CD14-positive monocyte (primary cell): Measurements from ENCODE around the gene BFSP2. TPM values are rescaled to one million over a fixed set of nuclear protein-coding genes. Genes with fewer than 3 reads are reported as not detected.
A peak's percentile ranks its signal among the peaks of the same experiment; 100 is the strongest.

ENCODE experiments used
- DNase-seq, 3 donors: peaks; one replicate each; pipeline ENCODE4 v3.0.0-alpha.2; 2011 to 2022
- H2AFZ ChIP-seq: 2 replicates; pipeline ENCODE4 v1.6.0; 2012; ENCODE audit warnings: mild to moderate bottlenecking, low read depth, low read length, inconsistent platforms; ENCODE audit not compliant: insufficient read depth, poor library complexity, severe bottlenecking
- H3K27ac ChIP-seq, 2 donors: 1 replicate in 1 of 2; 2 replicates in 1 of 2; pipeline ENCODE4 v1.5.1; 2012 to 2013; ENCODE audit warnings: low read length in 2 of 2, control low read depth in 1 of 2, inconsistent platforms in 1 of 2, low read depth in 1 of 2, mild to moderate bottlenecking in 1 of 2
- H3K27me3 ChIP-seq, 2 donors: one replicate each; pipeline versions ENCODE4 v1.6.0 to v1.6.1; 2011 to 2013; ENCODE audit warnings: low read length in 2 of 2; ENCODE audit not compliant: control insufficient read depth in 2 of 2, insufficient read depth in 2 of 2
- H3K36me3 ChIP-seq, 2 donors: replicated peaks in 1 of 2; 1 replicate in 1 of 2; 2 replicates in 1 of 2; pipeline versions ENCODE4 v1.5.1 to v1.6.1; 2012 to 2013; ENCODE audit warnings: low read length in 2 of 2, control low read depth in 1 of 2, inconsistent platforms in 1 of 2, mild to moderate bottlenecking in 1 of 2; ENCODE audit not compliant: insufficient read depth in 2 of 2, control insufficient read depth in 1 of 2
- H3K4me1 ChIP-seq, 2 donors: 1 replicate in 1 of 2; 2 replicates in 1 of 2; pipeline versions ENCODE4 v1.5.1 to v1.6.1; 2012 to 2013; ENCODE audit warnings: low read length in 2 of 2, control low read depth in 1 of 2, inconsistent platforms in 1 of 2, mild to moderate bottlenecking in 1 of 2, moderate library complexity in 1 of 2; ENCODE audit not compliant: insufficient read depth in 2 of 2, control insufficient read depth in 1 of 2
- H3K4me2 ChIP-seq: replicated peaks from 2 replicates; pipeline ENCODE3; 2012; ENCODE audit warnings: low read length, moderate library complexity, mild to moderate bottlenecking; ENCODE audit not compliant: poor library complexity, severe bottlenecking; ENCODE audit errors: extremely low read depth
- H3K4me3 ChIP-seq, 3 experiments: fragments of 200-600 bp in 1 of 3; sonication (generic) in 1 of 3; replicated peaks in 1 of 3; 1 replicate in 2 of 3; 2 replicates in 1 of 3; pipeline ENCODE4 v1.5.1; 2011 to 2013; ENCODE audit warnings: low read length in 3 of 3, mild to moderate bottlenecking in 3 of 3, control low read depth in 2 of 3, low read depth in 2 of 3, inconsistent platforms in 1 of 3, moderate library complexity in 1 of 3
- H3K79me2 ChIP-seq: 2 replicates; pipeline ENCODE4 v1.6.0; 2012; ENCODE audit warnings: mild to moderate bottlenecking, control low read depth, inconsistent platforms, low read length, moderate library complexity; ENCODE audit not compliant: insufficient read depth
- H3K9ac ChIP-seq: 2 replicates; pipeline ENCODE4 v1.6.0; 2017; ENCODE audit warnings: low read length, mild to moderate bottlenecking; ENCODE audit not compliant: insufficient read depth, poor library complexity, severe bottlenecking
- H3K9me3 ChIP-seq, 2 donors: replicated peaks in 1 of 2; 1 replicate in 1 of 2; 2 replicates in 1 of 2; pipeline versions ENCODE4 v1.5.1 to v1.6.1; 2012 to 2013; ENCODE audit warnings: low read length in 2 of 2, control low read depth in 1 of 2; ENCODE audit not compliant: control insufficient read depth in 1 of 2, insufficient read depth in 1 of 2
- H4K20me1 ChIP-seq: 2 replicates; pipeline ENCODE4 v1.6.0; 2012; ENCODE audit warnings: mild to moderate bottlenecking, low read length, control low read depth, moderate library complexity; ENCODE audit not compliant: insufficient read depth
- H3K27ac Mint-ChIP-seq, 7 donors: one replicate each; pipeline ENCODE4 v1.8.0; 2020; ENCODE audit warnings: mild to moderate bottlenecking in 7 of 7, mixed read lengths in 7 of 7, moderate library complexity in 6 of 7, inconsistent platforms in 2 of 7
- H3K27me3 Mint-ChIP-seq, 3 donors: one replicate each; pipeline ENCODE4 v1.8.0; 2021 to 2022; ENCODE audit warnings: low read depth in 3 of 3, mild to moderate bottlenecking in 3 of 3, mixed read lengths in 3 of 3, moderate library complexity in 3 of 3, inconsistent platforms in 1 of 3
- H3K36me3 Mint-ChIP-seq, 2 donors: one replicate each; pipeline ENCODE4 v1.8.0; 2020; ENCODE audit warnings: mixed read lengths in 2 of 2, inconsistent platforms in 1 of 2, mild to moderate bottlenecking in 1 of 2
- H3K4me1 Mint-ChIP-seq: one replicate; pipeline ENCODE4 v1.8.0; 2020; ENCODE audit warnings: mild to moderate bottlenecking, mixed read lengths
- H3K4me3 Mint-ChIP-seq, 2 donors: one replicate each; pipeline ENCODE4 v1.8.0; 2020; ENCODE audit warnings: mild to moderate bottlenecking in 2 of 2, mixed read lengths in 2 of 2, moderate library complexity in 1 of 2
- H3K9me3 Mint-ChIP-seq, 7 donors: one replicate each; pipeline ENCODE4 v1.8.0; 2020 to 2022; ENCODE audit warnings: mixed read lengths in 7 of 7, mild to moderate bottlenecking in 6 of 7, moderate library complexity in 6 of 7, inconsistent platforms in 2 of 7
- WGBS: methylation state at CpG from one replicate; pipeline ENCODE4 v1.1.5; 2013; ENCODE audit warnings: missing lambda C conversion rate; ENCODE audit not compliant: insufficient coverage; 5-methylcytosine and 5-hydroxymethylcytosine counted together
- intact Hi-C, 2 donors: fragments of 100-400 bp; cut with micrococcal nuclease; formaldehyde crosslinking; loops; one replicate each; pipeline versions ENCODE4 v1.15.0 to v1.15.1; 2023
- polyA minus RNA-seq: library from RNA; depleted of rRNA, polyadenylated mRNA; stranded (reverse); fragments of >200 nt; gene quantifications from 2 replicates; pipeline ENCODE4 v1.2.3, GENCODE V29; 2012
- polyA plus RNA-seq, 3 donors: library from polyadenylated mRNA; depleted of rRNA in 1 of 3; unstranded in 2 of 3; stranded (reverse) in 1 of 3; fragments of 300-500 nt in 2 of 3; fragments of >200 nt in 1 of 3; fragmentation: Illumina TruSeq in 2 of 3; gene quantifications; 1 replicate in 2 of 3; 2 replicates in 1 of 3; pipeline ENCODE4 v1.2.3, GENCODE V29; 2012 to 2021
- total RNA-seq, 12 experiments: library from RNA in 1 of 12; stranded (reverse) in 1 of 12; fragments of 120-200 nt in 1 of 12; gene quantifications; one replicate each; pipeline ENCODE4 v1.2.4 and lab custom pipeline; 2013 to 2026; ENCODE audit warnings: mixed read lengths in 6 of 12, inconsistent platforms in 1 of 12
- TF ChIP-seq, protein P1 (sequence below): fragments of 200-600 bp; IDR thresholded peaks from one replicate; pipeline ENCODE4 v1.8.0; 2022; ENCODE audit warnings: antibody characterized with exemption, mild to moderate bottlenecking

Gene BFSP2, protein sequence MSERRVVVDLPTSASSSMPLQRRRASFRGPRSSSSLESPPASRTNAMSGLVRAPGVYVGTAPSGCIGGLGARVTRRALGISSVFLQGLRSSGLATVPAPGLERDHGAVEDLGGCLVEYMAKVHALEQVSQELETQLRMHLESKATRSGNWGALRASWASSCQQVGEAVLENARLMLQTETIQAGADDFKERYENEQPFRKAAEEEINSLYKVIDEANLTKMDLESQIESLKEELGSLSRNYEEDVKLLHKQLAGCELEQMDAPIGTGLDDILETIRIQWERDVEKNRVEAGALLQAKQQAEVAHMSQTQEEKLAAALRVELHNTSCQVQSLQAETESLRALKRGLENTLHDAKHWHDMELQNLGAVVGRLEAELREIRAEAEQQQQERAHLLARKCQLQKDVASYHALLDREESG
- not detected for total RNA-seq (2013)
- polyA plus RNA-seq (not detected), polyA minus RNA-seq (not detected in 2 replicates), total RNA-seq (lab: John Stamatoyannopoulos, UW) (0 to 1.1 (median 0.05) reads per million in 11 experiments)

DNA sequence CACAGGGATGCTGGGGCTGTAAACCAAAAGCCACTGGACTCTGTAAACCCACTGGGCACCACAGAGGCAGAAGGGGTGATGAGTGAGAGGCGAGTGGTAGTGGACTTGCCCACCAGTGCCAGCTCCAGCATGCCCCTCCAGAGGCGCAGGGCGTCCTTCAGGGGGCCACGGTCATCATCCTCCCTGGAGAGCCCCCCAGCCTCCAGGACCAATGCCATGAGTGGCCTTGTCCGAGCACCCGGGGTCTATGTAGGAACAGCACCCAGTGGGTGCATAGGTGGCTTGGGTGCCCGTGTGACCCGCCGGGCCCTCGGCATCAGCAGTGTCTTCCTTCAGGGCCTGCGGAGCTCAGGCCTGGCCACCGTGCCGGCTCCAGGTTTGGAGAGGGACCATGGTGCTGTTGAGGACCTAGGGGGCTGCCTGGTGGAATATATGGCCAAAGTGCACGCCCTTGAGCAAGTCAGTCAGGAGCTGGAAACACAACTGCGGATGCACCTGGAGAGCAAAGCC, at the start of gene BFSP2:
TSS of gene BFSP2 (plus strand) at position 51 of the 510 bp plus-strand sequence. CDS start at position 79, 28 bp downstream.
- H3K79me2 ChIP-seq = no peaks in the 10 kb centered on the region
- 97% methylated on average over 14 of the region's 15 CpGs for WGBS
- TF ChIP-seq, protein P1, sequence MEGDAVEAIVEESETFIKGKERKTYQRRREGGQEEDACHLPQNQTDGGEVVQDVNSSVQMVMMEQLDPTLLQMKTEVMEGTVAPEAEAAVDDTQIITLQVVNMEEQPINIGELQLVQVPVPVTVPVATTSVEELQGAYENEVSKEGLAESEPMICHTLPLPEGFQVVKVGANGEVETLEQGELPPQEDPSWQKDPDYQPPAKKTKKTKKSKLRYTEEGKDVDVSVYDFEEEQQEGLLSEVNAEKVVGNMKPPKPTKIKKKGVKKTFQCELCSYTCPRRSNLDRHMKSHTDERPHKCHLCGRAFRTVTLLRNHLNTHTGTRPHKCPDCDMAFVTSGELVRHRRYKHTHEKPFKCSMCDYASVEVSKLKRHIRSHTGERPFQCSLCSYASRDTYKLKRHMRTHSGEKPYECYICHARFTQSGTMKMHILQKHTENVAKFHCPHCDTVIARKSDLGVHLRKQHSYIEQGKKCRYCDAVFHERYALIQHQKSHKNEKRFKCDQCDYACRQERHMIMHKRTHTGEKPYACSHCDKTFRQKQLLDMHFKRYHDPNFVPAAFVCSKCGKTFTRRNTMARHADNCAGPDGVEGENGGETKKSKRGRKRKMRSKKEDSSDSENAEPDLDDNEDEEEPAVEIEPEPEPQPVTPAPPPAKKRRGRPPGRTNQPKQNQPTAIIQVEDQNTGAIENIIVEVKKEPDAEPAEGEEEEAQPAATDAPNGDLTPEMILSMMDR = no peak
- no peak within 1 kb of the TSS for H2AFZ ChIP-seq
- Mint-ChIP-seq H3K4me1 (no peaks in the 10 kb centered on the region), H3K9me3 (peaks cover 0 to 1% (median 0%) of the 10 kb centered on the region in 7 donors), H3K4me3 (no peak within 1 kb of the TSS), H3K27ac (no peak within 1 kb of the TSS), H3K27me3 (peaks cover 0 to 5% (median 3%) of the 10 kb centered on the region in 3 donors), H3K36me3 (no peaks in the 10 kb centered on the region)
- no peaks in the 10 kb centered on the region for H3K9me3 ChIP-seq
- H3K9ac ChIP-seq = no peak within 1 kb of the TSS
- H3K27ac ChIP-seq = no peak within 1 kb of the TSS
- DNase-seq = no peak
- no peaks in the 10 kb centered on the region for H3K27me3 ChIP-seq
- no peaks in the 10 kb centered on the region for H3K36me3 ChIP-seq
- no peaks in the 10 kb centered on the region for H3K4me1 ChIP-seq
- intact Hi-C loops = no loop called here
- H4K20me1 ChIP-seq = no peaks in the 10 kb centered on the region
- no peak within 1 kb of the TSS for H3K4me3 ChIP-seq
- no peak within 1 kb of the TSS for H3K4me2 ChIP-seq

GRCh38 chr3:133354721-133355120, 45.1 kb upstream of the BFSP2 start:
- Mint-ChIP-seq H3K27ac (peak overlapping the region in 1 of 7 donors; percentile 19), H3K4me1 (no peaks in the 10 kb centered on the region), H3K4me3 (no peak overlapping the region), H3K27me3 (peaks cover 0 to 2% (median 2%) of the 10 kb centered on the region in 3 donors), H3K36me3 (no peaks in the 10 kb centered on the region), H3K9me3 (peaks cover 0 to 12% (median 3%) of the 10 kb centered on the region in 7 donors)
- H3K9ac ChIP-seq = no peak overlapping the region
- H3K4me3 ChIP-seq = no peak overlapping the region
- H3K4me1 ChIP-seq = no peaks in the 10 kb centered on the region
- no peak overlapping the region for H3K4me2 ChIP-seq
- no peaks in the 10 kb centered on the region for H3K9me3 ChIP-seq
- TF ChIP-seq, protein P1 = no peak
- no peaks in the 10 kb centered on the region for H3K27me3 ChIP-seq
- WGBS = no CpG with 5 or more reads among the region's 4 CpGs
- no peaks in the 10 kb centered on the region for H3K36me3 ChIP-seq
- no peaks in the 10 kb centered on the region for H4K20me1 ChIP-seq
- DNase-seq = no peak
- intact Hi-C loops = no loop called here
- H3K79me2 ChIP-seq = no peaks in the 10 kb centered on the region
- no peak overlapping the region for H3K27ac ChIP-seq
- no peak overlapping the region for H2AFZ ChIP-seq
